ENCODE data around the gene XPNPEP3.
"Not testable (repeated sequence)": the region's sequence is repeated elsewhere in the genome, so short reads cannot be mapped to it uniquely, and the experiment has no call there.

Gene XPNPEP3

DNA sequence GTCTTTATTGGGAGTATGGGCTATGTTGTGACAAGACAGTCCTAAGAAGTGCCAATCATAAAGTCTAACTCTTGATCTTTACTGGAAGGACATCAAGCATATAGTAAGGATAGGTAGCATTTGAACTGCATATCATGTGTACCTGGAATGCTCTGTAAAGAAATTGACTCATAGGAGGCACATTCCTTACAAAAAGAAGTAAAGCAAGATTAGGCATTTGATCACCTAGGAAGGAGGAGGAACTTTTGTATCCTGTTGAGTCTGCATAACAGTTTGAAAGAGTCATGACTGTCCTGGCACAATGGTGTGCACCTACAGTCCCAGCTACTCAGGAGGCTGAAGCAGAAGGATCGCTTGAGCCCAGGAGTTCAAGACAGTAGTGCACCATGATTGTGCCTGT is 47.2 kb downstream of the XPNPEP3 start:
- Histone ChIP-seq H3K27ac (ENCODE audit: low read length) (no peak overlapping the region), H3K27me3 (ENCODE audit: low read depth, low read length) (no peaks in the 10 kb centered on the region), H3K36me3 (ENCODE audit: control insufficient read depth in 1 of 2, insufficient read depth in 2 of 2, low read length in 2 of 2) (peaks cover 2 to 8% of the 10 kb centered on the region in 2 donors), H3K4me3 (ENCODE audit: low read depth in 1 of 2, low read length in 2 of 2) (no peak overlapping the region), H3K4me1 (ENCODE audit: control insufficient read depth in 1 of 2, insufficient read depth in 2 of 2, low read length in 2 of 2) (no peaks in the 10 kb centered on the region), H3K9me3 (ENCODE audit: control insufficient read depth in 1 of 2, low read length in 2 of 2) (no peaks in the 10 kb centered on the region)

DNA sequence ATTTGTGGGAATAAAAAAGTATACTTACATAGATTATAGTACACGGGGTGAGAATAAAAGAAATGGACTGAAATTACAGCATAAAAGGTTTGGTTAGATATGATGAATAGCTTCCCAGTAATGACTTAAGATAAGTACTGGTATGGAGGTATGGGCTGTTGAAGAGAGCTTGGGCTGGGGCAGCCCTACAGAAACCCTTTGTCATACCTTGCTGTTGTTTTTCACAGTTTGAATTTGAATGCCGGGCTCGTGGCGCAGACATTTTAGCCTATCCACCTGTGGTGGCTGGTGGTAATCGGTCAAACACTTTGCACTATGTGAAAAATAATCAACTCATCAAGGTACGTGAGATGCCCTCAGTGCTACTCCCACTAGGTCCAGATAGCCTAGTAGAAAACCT is 51.9 kb downstream of the XPNPEP3 start:
- Histone ChIP-seq H3K36me3 (ENCODE audit: control insufficient read depth in 1 of 2, insufficient read depth in 2 of 2, low read length in 2 of 2) (peaks cover 11 to 21% of the 10 kb centered on the region in 2 donors), H3K27ac (ENCODE audit: low read length) (no peak overlapping the region), H3K9me3 (ENCODE audit: control insufficient read depth in 1 of 2, low read length in 2 of 2) (no peaks in the 10 kb centered on the region)

GRCh38 chr22:40911772-40912171 is 54.8 kb downstream of the XPNPEP3 start:
- Histone ChIP-seq H3K4me1 (ENCODE audit: control insufficient read depth in 1 of 2, insufficient read depth in 2 of 2, low read length in 2 of 2) (no peaks in the 10 kb centered on the region), H3K27me3 (ENCODE audit: low read depth, low read length) (no peaks in the 10 kb centered on the region), H3K36me3 (ENCODE audit: control insufficient read depth in 1 of 2, insufficient read depth in 2 of 2, low read length in 2 of 2) (peaks cover 10 to 41% of the 10 kb centered on the region in 2 donors), H3K27ac (ENCODE audit: low read length) (no peak overlapping the region), H3K4me3 (ENCODE audit: low read depth in 1 of 2, low read length in 2 of 2) (no peak overlapping the region), H3K9me3 (ENCODE audit: control insufficient read depth in 1 of 2, low read length in 2 of 2) (no peaks in the 10 kb centered on the region)

More for the DNA sequence above, 51.9 kb downstream of the XPNPEP3 start:
- Histone ChIP-seq H3K4me1 (ENCODE audit: control insufficient read depth in 1 of 2, insufficient read depth in 2 of 2, low read length in 2 of 2) (no peaks in the 10 kb centered on the region), H3K27me3 (ENCODE audit: low read depth, low read length) (no peaks in the 10 kb centered on the region), H3K4me3 (ENCODE audit: low read depth in 1 of 2, low read length in 2 of 2) (no peak overlapping the region)

GRCh38 chr22:40912987-40913386 is 56.0 kb downstream of the XPNPEP3 start:
- not testable (repeated sequence) for H3K4me3 ChIP-seq (ENCODE audit: low read depth in 1 of 2, low read length in 2 of 2); H3K27me3 ChIP-seq (ENCODE audit: low read depth, low read length); H3K4me1 ChIP-seq (ENCODE audit: control insufficient read depth in 1 of 2, insufficient read depth in 2 of 2, low read length in 2 of 2); H3K9me3 ChIP-seq (ENCODE audit: control insufficient read depth in 1 of 2, low read length in 2 of 2); H3K27ac ChIP-seq (ENCODE audit: low read length)
- H3K36me3 ChIP-seq (ENCODE audit: control insufficient read depth in 1 of 2, insufficient read depth in 2 of 2, low read length in 2 of 2): peaks cover 10 to 46% of the 10 kb centered on the region in 2 donors

GRCh38 chr22:40919446-40919845 is 62.5 kb downstream of the XPNPEP3 start:
- Histone ChIP-seq H3K9me3 (ENCODE audit: control insufficient read depth in 1 of 2, low read length in 2 of 2) (no peaks in the 10 kb centered on the region), H3K27ac (ENCODE audit: low read length) (no peak overlapping the region), H3K27me3 (ENCODE audit: low read depth, low read length) (no peaks in the 10 kb centered on the region), H3K4me1 (ENCODE audit: control insufficient read depth in 1 of 2, insufficient read depth in 2 of 2, low read length in 2 of 2) (no peaks in the 10 kb centered on the region), H3K4me3 (ENCODE audit: low read depth in 1 of 2, low read length in 2 of 2) (no peak overlapping the region), H3K36me3 (ENCODE audit: control insufficient read depth in 1 of 2, insufficient read depth in 2 of 2, low read length in 2 of 2) (peaks cover 19 to 45% of the 10 kb centered on the region in 2 donors)

- H3K9me3 ChIP-seq (ENCODE audit: control insufficient read depth in 1 of 2, low read length in 2 of 2): no peaks in the 10 kb centered on the region
- H3K36me3 ChIP-seq (ENCODE audit: control insufficient read depth in 1 of 2, insufficient read depth in 2 of 2, low read length in 2 of 2): peaks cover 29 to 44% of the 10 kb centered on the region in 2 donors
- no peak overlapping the region for H3K27ac ChIP-seq (ENCODE audit: low read length)
- no peaks in the 10 kb centered on the region for H3K4me1 ChIP-seq (ENCODE audit: control insufficient read depth in 1 of 2, insufficient read depth in 2 of 2, low read length in 2 of 2)
- H3K4me3 ChIP-seq (ENCODE audit: low read depth in 1 of 2, low read length in 2 of 2): no peak overlapping the region
- no peaks in the 10 kb centered on the region for H3K27me3 ChIP-seq (ENCODE audit: low read depth, low read length)
These were observed 63.6 kb downstream of the XPNPEP3 start for GRCh38 chr22:40920526-40920925.

GRCh38 chr22:40922484-40923303 is 65.7 kb downstream of the XPNPEP3 start:
- H3K4me1 ChIP-seq (ENCODE audit: control insufficient read depth in 1 of 2, insufficient read depth in 2 of 2, low read length in 2 of 2): no peaks in the 10 kb centered on the region
- no peak overlapping the region for H3K27ac ChIP-seq (ENCODE audit: low read length)
- peaks cover 35 to 43% of the 10 kb centered on the region in 2 donors for H3K36me3 ChIP-seq (ENCODE audit: control insufficient read depth in 1 of 2, insufficient read depth in 2 of 2, low read length in 2 of 2)
- H3K4me3 ChIP-seq (ENCODE audit: low read depth in 1 of 2, low read length in 2 of 2): no peak overlapping the region
- no peaks in the 10 kb centered on the region for H3K27me3 ChIP-seq (ENCODE audit: low read depth, low read length)
- H3K9me3 ChIP-seq (ENCODE audit: control insufficient read depth in 1 of 2, low read length in 2 of 2): no peaks in the 10 kb centered on the region

DNA sequence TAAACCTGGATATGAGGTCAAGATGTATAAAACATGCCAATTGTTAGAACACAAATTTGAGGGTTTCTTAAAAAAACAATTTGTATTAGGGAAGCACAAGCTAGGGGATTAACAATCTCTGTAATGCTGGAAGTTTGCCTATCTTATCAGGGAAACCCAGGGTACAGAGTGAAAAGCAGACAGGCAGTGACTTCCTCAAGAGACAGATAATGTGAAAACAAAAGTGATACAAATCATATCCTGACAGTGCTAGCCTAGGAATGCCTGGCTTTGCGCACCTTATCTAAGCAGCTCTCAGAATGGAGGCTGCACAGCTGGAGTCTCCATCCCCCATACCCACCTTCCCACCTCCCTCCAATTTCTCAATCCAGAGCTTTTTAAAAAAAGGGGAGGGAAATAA is 71.7 kb downstream of the XPNPEP3 start:
- no peak overlapping the region for H3K27ac ChIP-seq (ENCODE audit: low read length)
- H3K36me3 ChIP-seq (ENCODE audit: control insufficient read depth in 1 of 2, insufficient read depth in 2 of 2, low read length in 2 of 2): peaks cover 30 to 31% of the 10 kb centered on the region in 2 donors
- no peaks in the 10 kb centered on the region for H3K27me3 ChIP-seq (ENCODE audit: low read depth, low read length)
- H3K9me3 ChIP-seq (ENCODE audit: control insufficient read depth in 1 of 2, low read length in 2 of 2): no peaks in the 10 kb centered on the region
- no peaks in the 10 kb centered on the region for H3K4me1 ChIP-seq (ENCODE audit: control insufficient read depth in 1 of 2, insufficient read depth in 2 of 2, low read length in 2 of 2)
- no peak overlapping the region for H3K4me3 ChIP-seq (ENCODE audit: low read depth in 1 of 2, low read length in 2 of 2)

GRCh38 chr22:40932396-40932795 is 75.4 kb downstream of the XPNPEP3 start:
- Histone ChIP-seq H3K4me3 (ENCODE audit: low read depth in 1 of 2, low read length in 2 of 2) (no peak overlapping the region), H3K36me3 (ENCODE audit: control insufficient read depth in 1 of 2, insufficient read depth in 2 of 2, low read length in 2 of 2) (peaks cover 8 to 9% of the 10 kb centered on the region in 2 donors), H3K9me3 (ENCODE audit: control insufficient read depth in 1 of 2, low read length in 2 of 2) (no peaks in the 10 kb centered on the region), H3K4me1 (ENCODE audit: control insufficient read depth in 1 of 2, insufficient read depth in 2 of 2, low read length in 2 of 2) (no peaks in the 10 kb centered on the region), H3K27ac (ENCODE audit: low read length) (no peak overlapping the region), H3K27me3 (ENCODE audit: low read depth, low read length) (no peaks in the 10 kb centered on the region)

DNA sequence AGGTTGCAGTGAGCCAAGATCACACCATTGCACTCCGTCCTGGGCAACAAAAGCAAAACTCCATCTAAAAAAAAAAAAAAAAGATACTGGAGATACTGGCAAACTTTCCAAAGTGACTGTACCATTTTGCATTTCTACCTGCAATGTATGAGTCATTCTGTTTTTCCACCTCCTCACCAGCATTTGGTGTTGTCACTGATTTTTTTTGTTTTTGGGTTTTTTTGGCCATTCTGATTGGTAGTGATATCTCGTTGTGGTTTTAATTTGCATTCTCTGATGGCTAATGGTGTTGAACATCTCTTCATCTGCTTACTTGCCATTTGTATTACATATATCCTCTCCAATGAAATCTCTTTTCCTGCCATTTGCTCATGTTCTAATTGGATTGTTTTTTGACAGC is 82.3 kb downstream of the XPNPEP3 start:
- Histone ChIP-seq H3K27ac (ENCODE audit: low read length) (no peak overlapping the region), H3K4me1 (ENCODE audit: control insufficient read depth in 1 of 2, insufficient read depth in 2 of 2, low read length in 2 of 2) (no peaks in the 10 kb centered on the region), H3K9me3 (ENCODE audit: control insufficient read depth in 1 of 2, low read length in 2 of 2) (no peaks in the 10 kb centered on the region), H3K4me3 (ENCODE audit: low read depth in 1 of 2, low read length in 2 of 2) (no peak overlapping the region), H3K36me3 (ENCODE audit: control insufficient read depth in 1 of 2, insufficient read depth in 2 of 2, low read length in 2 of 2) (no peaks in the 10 kb centered on the region), H3K27me3 (ENCODE audit: low read depth, low read length) (no peaks in the 10 kb centered on the region)

GRCh38 chr22:40950962-40951794 is 94.2 kb downstream of the XPNPEP3 start, which contains the start of gene RBX1:
Gene RBX1, plus strand, starts transcription at chr22:40951378. Its CDS starts 21 bp downstream, at chr22:40951399.
- Histone ChIP-seq H3K4me1 (ENCODE audit: control insufficient read depth in 1 of 2, insufficient read depth in 2 of 2, low read length in 2 of 2) (peaks cover 12 to 21% of the 10 kb centered on the region in 2 donors), H3K36me3 (ENCODE audit: control insufficient read depth in 1 of 2, insufficient read depth in 2 of 2, low read length in 2 of 2) (peaks cover 11 to 16% of the 10 kb centered on the region in 2 donors), H3K4me3 (ENCODE audit: low read depth in 1 of 2, low read length in 2 of 2) (peak within 1 kb of the TSS; percentile 80 to 88), H3K9me3 (ENCODE audit: control insufficient read depth in 1 of 2, low read length in 2 of 2) (no peaks in the 10 kb centered on the region), H3K27ac (ENCODE audit: low read length) (peak within 1 kb of the TSS; percentile 91), H3K27me3 (ENCODE audit: low read depth, low read length) (no peaks in the 10 kb centered on the region)
